Gastroesophageal sphincter (tissue), 3 donors: ENCODE data around the gene PCDHA6.

Experiments used
- CTCF ChIP-seq, 4 experiments: fragments of 200-600 bp in 2 of 4; fragments of 450-650 bp in 2 of 4; sonication (generic) in 1 of 4; IDR thresholded peaks; one replicate each; pipeline ENCODE4 v1.5.1; 2017 to 2019; ENCODE audit warnings: antibody characterized with exemption in 4 of 4, mild to moderate bottlenecking in 2 of 4, moderate library complexity in 2 of 4
- EP300 ChIP-seq: sonication (generic); formaldehyde crosslinking; IDR thresholded peaks from one replicate; pipeline ENCODE4 v1.6.1; 2017; ENCODE audit warnings: antibody characterized with exemption, mild to moderate bottlenecking
- POLR2A ChIP-seq, 2 donors: fragments of 450-650 bp; IDR thresholded peaks; one replicate each; pipeline ENCODE4 v1.6.1; 2017; ENCODE audit warnings: antibody characterized with exemption in 2 of 2, mild to moderate bottlenecking in 2 of 2, moderate library complexity in 1 of 2
- POLR2AphosphoS5 ChIP-seq: sonication (generic); formaldehyde crosslinking; IDR thresholded peaks from one replicate; pipeline ENCODE4 v1.6.1; 2017; ENCODE audit warnings: antibody characterized with exemption

DNA sequence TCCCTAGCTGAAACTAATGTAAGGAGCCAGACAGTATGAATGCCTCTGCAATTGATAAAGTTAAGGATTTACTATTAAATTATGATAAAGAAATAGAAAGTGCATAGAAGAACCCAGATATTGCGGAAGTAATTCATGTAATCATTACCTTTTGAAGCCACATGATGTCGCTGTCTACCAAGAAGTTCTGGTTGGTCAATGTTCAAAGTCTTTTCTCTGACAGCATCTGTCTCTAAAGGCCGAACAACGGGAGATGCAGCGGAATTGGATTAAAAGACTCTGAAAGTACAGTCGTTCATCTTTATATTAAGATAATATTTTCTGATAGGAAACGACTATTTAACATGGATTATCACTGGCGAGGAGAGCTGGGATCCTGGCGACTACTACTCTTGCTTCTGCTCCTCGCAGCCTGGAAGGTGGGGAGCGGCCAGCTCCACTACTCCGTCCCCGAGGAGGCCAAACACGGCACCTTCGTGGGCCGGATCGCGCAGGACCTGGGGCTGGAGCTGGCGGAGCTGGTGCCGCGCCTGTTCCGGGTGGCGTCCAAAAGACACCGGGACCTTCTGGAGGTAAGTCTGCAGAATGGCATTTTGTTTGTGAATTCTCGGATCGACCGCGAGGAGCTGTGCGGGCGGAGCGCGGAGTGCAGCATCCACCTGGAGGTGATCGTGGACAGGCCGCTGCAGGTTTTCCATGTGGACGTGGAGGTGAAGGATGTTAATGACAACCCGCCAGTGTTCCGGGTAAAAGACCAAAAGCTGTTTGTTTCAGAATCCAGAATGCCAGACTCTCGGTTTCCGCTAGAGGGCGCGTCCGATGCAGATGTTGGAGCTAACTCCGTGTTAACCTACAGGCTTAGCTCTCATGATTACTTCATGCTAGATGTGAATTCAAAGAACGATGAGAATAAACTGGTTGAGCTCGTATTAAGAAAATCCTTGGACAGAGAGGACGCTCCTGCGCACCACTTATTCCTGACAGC lies 13.5 kb downstream of the PCDHA6 start, which contains the start of gene PCDHA8:
- TF ChIP-seq CTCF (IDR thresholded peaks at IDR 0.05) (no peak), POLR2AphosphoS5 (no peak), POLR2A (IDR thresholded peaks at IDR 0.05) (no peak), EP300 (no peak)
